Hepatocyte (in vitro differentiated cells): ENCODE measurements around the gene LEMD3. TPM values are rescaled to one million over a fixed set of nuclear protein-coding genes. Genes with fewer than 3 reads are reported as not detected.

Source experiments
- DNase-seq: peaks from one replicate; pipeline ENCODE4 v3.0.0-alpha.2; 2016; ENCODE audit warnings: low spot score
- H2AFZ ChIP-seq: fragments of 200-600 bp; sonication (generic); 2 replicates; pipeline ENCODE4 v1.6.0; 2016; ENCODE audit warnings: antibody characterized with exemption, mild to moderate bottlenecking
- H3K27ac ChIP-seq: fragments of 200-600 bp; sonication (generic); 2 replicates; pipeline ENCODE4 v1.5.1; 2016; ENCODE audit warnings: mild to moderate bottlenecking
- H3K27me3 ChIP-seq: fragments of 200-600 bp; sonication (generic); 2 replicates; pipeline ENCODE4 v1.6.1; 2016
- H3K36me3 ChIP-seq: fragments of 200-600 bp; sonication (generic); replicated peaks from 2 replicates; pipeline ENCODE4 v1.5.1; 2016; ENCODE audit warnings: low read depth; ENCODE audit not compliant: insufficient read depth
- H3K4me1 ChIP-seq: fragments of 200-600 bp; sonication (generic); 2 replicates; pipeline ENCODE4 v1.5.1; 2016; ENCODE audit warnings: mild to moderate bottlenecking, moderate library complexity; ENCODE audit not compliant: insufficient read depth
- H3K4me2 ChIP-seq: fragments of 200-600 bp; sonication (generic); 2 replicates; pipeline ENCODE4 v1.6.0; 2016
- H3K4me3 ChIP-seq: fragments of 200-600 bp; sonication (generic); 2 replicates; pipeline ENCODE4 v1.5.1; 2016; ENCODE audit warnings: mild to moderate bottlenecking
- H3K79me2 ChIP-seq: fragments of 200-600 bp; sonication (generic); 2 replicates; pipeline ENCODE4 v1.6.0; 2017; ENCODE audit warnings: mild to moderate bottlenecking
- H3K9me2 ChIP-seq: fragments of 200-600 bp; sonication (generic); replicated peaks from 2 replicates; pipeline ENCODE4 v1.6.0; 2017; ENCODE audit warnings: mild to moderate bottlenecking; ENCODE audit not compliant: insufficient read depth
- H3K9me3 ChIP-seq: fragments of 200-600 bp; sonication (generic); 2 replicates; pipeline ENCODE4 v1.5.1; 2016; ENCODE audit warnings: low read depth, mild to moderate bottlenecking
- H4K20me1 ChIP-seq: fragments of 200-600 bp; sonication (generic); 2 replicates; pipeline ENCODE4 v1.6.0; 2016; ENCODE audit warnings: mild to moderate bottlenecking; ENCODE audit not compliant: insufficient read depth, poor library complexity, severe bottlenecking
- CTCF ChIP-seq: fragments of 200-600 bp; sonication (generic); IDR thresholded peaks from 2 replicates; pipeline ENCODE4 v1.5.1; 2016; ENCODE audit warnings: antibody characterized with exemption, mild to moderate bottlenecking; ENCODE audit not compliant: poor library complexity
- EZH2 ChIP-seq: fragments of 200-600 bp; sonication (generic); IDR thresholded peaks from 2 replicates; pipeline ENCODE4 v1.6.1; 2016; ENCODE audit warnings: antibody characterized with exemption, mild to moderate bottlenecking, borderline replicate concordance
- EZH2phosphoT487 ChIP-seq: fragments of 200-600 bp; sonication (generic); IDR thresholded peaks from one replicate; pipeline ENCODE4 v1.6.1; 2018; ENCODE audit warnings: antibody characterized with exemption, mild to moderate bottlenecking, low read depth, moderate library complexity; ENCODE audit not compliant: unreplicated experiment, severe bottlenecking
- WGBS: methylation state at CpG from one replicate; pipeline ENCODE4 v1.1.6; 2016; ENCODE audit warnings: low lambda C conversion rate; ENCODE audit errors: missing lambda C conversion rate; 5-methylcytosine and 5-hydroxymethylcytosine counted together
- polyA plus RNA-seq: library from polyadenylated mRNA; unstranded; fragments of >200 nt; fragmentation: Nextera tagmentation; extraction: Ambion mirVana; gene quantifications from 2 replicates; pipeline ENCODE4 v1.2.1, GENCODE V29; 2016
- total RNA-seq: library from RNA; depleted of rRNA; stranded (reverse); fragments of >200 nt; gene quantifications from 2 replicates; pipeline ENCODE4 v1.2.3, GENCODE V29; 2014

LEMD3 gene
- total and polyA plus RNA-seq, 2 experiments from 2014 or later, result 15.5 to 51.1 TPM

GRCh38 chr12:65192963-65193516 is 23.7 kb downstream of the LEMD3 start:
- 47% methylated on average over 9 of the region's 9 CpGs for WGBS
- no peak for TF ChIP-seq EZH2
- no peak for TF ChIP-seq EZH2phosphoT487
- no peak for TF ChIP-seq CTCF
- H3K4me3 ChIP-seq, result no peak overlapping the region
- peaks cover 100% of the 10 kb centered on the region for H3K79me2 ChIP-seq
- no peaks in the 10 kb centered on the region for H3K9me2 ChIP-seq
- no peaks in the 10 kb centered on the region for H3K27me3 ChIP-seq
- peaks cover 4% of the 10 kb centered on the region for H3K36me3 ChIP-seq
- H4K20me1 ChIP-seq, result peaks cover 27% of the 10 kb centered on the region
- no peak overlapping the region for H2AFZ ChIP-seq
- H3K9me3 ChIP-seq, result no peaks in the 10 kb centered on the region
- H3K27ac ChIP-seq, result no peak overlapping the region
- peak overlapping the region; percentile 1 for H3K4me2 ChIP-seq
- no peaks in the 10 kb centered on the region for H3K4me1 ChIP-seq
- DNase-seq, result no peak

- TF ChIP-seq CTCF, result no peak
- no peak for TF ChIP-seq EZH2
- TF ChIP-seq EZH2phosphoT487, result no peak
- Histone ChIP-seq H3K36me3 (peaks cover 4% of the 10 kb centered on the region), H3K9me2 (no peaks in the 10 kb centered on the region), H3K4me1 (no peaks in the 10 kb centered on the region), H3K4me2 (no peak overlapping the region), H3K4me3 (no peak overlapping the region), H3K27me3 (no peaks in the 10 kb centered on the region), H3K9me3 (no peaks in the 10 kb centered on the region), H3K79me2 (peaks cover 100% of the 10 kb centered on the region), H4K20me1 (peaks cover 23% of the 10 kb centered on the region), H3K27ac (no peak overlapping the region), H2AFZ (no peak overlapping the region)
- WGBS, result 99% methylated on average over 4 of the region's 4 CpGs
- DNase-seq, result no peak
These were observed 25.6 kb downstream of the LEMD3 start for GRCh38 chr12:65194949-65195348.

GRCh38 chr12:65195387-65196055 is 26.1 kb downstream of the LEMD3 start:
- H3K4me1 ChIP-seq, result no peaks in the 10 kb centered on the region
- WGBS, result 98% methylated on average over 2 of the region's 2 CpGs
- H3K27ac ChIP-seq, result no peak overlapping the region
- H3K4me2 ChIP-seq, result no peak overlapping the region
- no peak for DNase-seq
- H3K36me3 ChIP-seq, result peaks cover 4% of the 10 kb centered on the region
- H4K20me1 ChIP-seq, result peaks cover 23% of the 10 kb centered on the region
- H3K4me3 ChIP-seq, result no peak overlapping the region
- no peak for TF ChIP-seq EZH2
- no peak for TF ChIP-seq EZH2phosphoT487
- TF ChIP-seq CTCF, result no peak
- no peaks in the 10 kb centered on the region for H3K9me2 ChIP-seq
- no peaks in the 10 kb centered on the region for H3K27me3 ChIP-seq
- no peak overlapping the region for H2AFZ ChIP-seq
- H3K9me3 ChIP-seq, result no peaks in the 10 kb centered on the region
- H3K79me2 ChIP-seq, result peaks cover 100% of the 10 kb centered on the region
